HEK293 (cell line): ENCODE measurements around the gene GNB3.

Experiments
- CTCF ChIA-PET: fragments of 350-600 bp; formaldehyde crosslinking; extraction: SDS; loops from one replicate; lab custom pipeline; 2021; ENCODE audit warnings: antibody characterized with exemption; lab: Yijun Ruan, JAX
- POLR2A ChIA-PET: fragments of 300-600 bp; formaldehyde crosslinking; extraction: SDS; loops from one replicate; lab custom pipeline; 2020; ENCODE audit warnings: antibody characterized with exemption, inconsistent platforms; lab: Yijun Ruan, JAX
- H3K27ac ChIP-seq: fragments of 200-500 bp; sonication (Bioruptor generic); 2 replicates; pipeline ENCODE4 v1.5.1; 2014; ENCODE audit warnings: low read depth, low read length, control low read depth, inconsistent platforms; ENCODE audit errors: extremely low read depth
- H3K36me3 ChIP-seq, 2 experiments: fragments of 200-500 bp in 1 of 2; sonication (Bioruptor generic) in 1 of 2; 1 replicate in 1 of 2; 2 replicates in 1 of 2; pipeline ENCODE4 v1.5.1; 2014 to 2017; ENCODE audit warnings: inconsistent platforms in 2 of 2, low read length in 2 of 2; ENCODE audit not compliant: control insufficient read depth in 2 of 2, insufficient read depth in 1 of 2
- H3K4me1 ChIP-seq: fragments of 200-500 bp; sonication (Bioruptor generic); 2 replicates; pipeline ENCODE4 v1.5.1; 2014; ENCODE audit warnings: mild to moderate bottlenecking, low read length, inconsistent platforms; ENCODE audit not compliant: control insufficient read depth, insufficient read depth
- H3K4me3 ChIP-seq: 2 replicates; pipeline ENCODE4 v1.5.1; 2011; ENCODE audit warnings: low read depth, mild to moderate bottlenecking, control low read depth, low read length, moderate library complexity
- H3K9me3 ChIP-seq: fragments of 200-500 bp; sonication (Bioruptor generic); 2 replicates; pipeline ENCODE4 v1.5.1; 2014; ENCODE audit warnings: low read depth, low read length, inconsistent platforms; ENCODE audit not compliant: control insufficient read depth, insufficient read depth
- EGR2 ChIP-seq: fragments of 450-650 bp; formaldehyde crosslinking; IDR thresholded peaks from 2 replicates; pipeline ENCODE4 v1.5.1; 2016; ENCODE audit warnings: low read depth, missing biosample characterization, missing genetic modification characterization
- GLIS2 ChIP-seq: fragments of 450-650 bp; formaldehyde crosslinking; IDR thresholded peaks from 2 replicates; pipeline ENCODE4 v1.5.1; 2016; ENCODE audit warnings: missing biosample characterization, missing genetic modification characterization
- HOXD13 ChIP-seq: sonication (generic); formaldehyde crosslinking; IDR thresholded peaks from 2 replicates; pipeline ENCODE4 v1.8.0; 2022; ENCODE audit warnings: missing genetic modification reagents, borderline replicate concordance
- KLF10 ChIP-seq: fragments of 450-650 bp; IDR thresholded peaks from 2 replicates; pipeline ENCODE4 v1.5.1; 2018; ENCODE audit warnings: missing biosample characterization, mild to moderate bottlenecking, missing genetic modification characterization
- ZFP69B ChIP-seq: fragments of 450-650 bp; formaldehyde crosslinking; IDR thresholded peaks from 2 replicates; pipeline ENCODE4 v1.5.1; 2016; ENCODE audit warnings: missing biosample characterization, missing genetic modification characterization
- ZNF157 ChIP-seq: fragments of 450-650 bp; formaldehyde crosslinking; IDR thresholded peaks from 2 replicates; pipeline ENCODE4 v1.5.1; 2016; ENCODE audit warnings: missing biosample characterization, missing genetic modification characterization
- ZNF416 ChIP-seq: fragments of 450-650 bp; formaldehyde crosslinking; IDR thresholded peaks from 2 replicates; pipeline ENCODE4 v1.5.1; 2016; ENCODE audit warnings: missing biosample characterization, missing genetic modification characterization
- ZNF501 ChIP-seq: fragments of 450-650 bp; formaldehyde crosslinking; IDR thresholded peaks from 2 replicates; pipeline ENCODE4 v1.5.1; 2016; ENCODE audit warnings: missing biosample characterization, missing genetic modification characterization
- ZNF521 ChIP-seq: fragments of 450-650 bp; formaldehyde crosslinking; IDR thresholded peaks from 2 replicates; pipeline ENCODE4 v1.5.1; 2017; ENCODE audit warnings: missing biosample characterization, mild to moderate bottlenecking, missing genetic modification characterization
- ZNF549 ChIP-seq: fragments of 450-650 bp; IDR thresholded peaks from 2 replicates; pipeline ENCODE4 v1.5.1; 2018; ENCODE audit warnings: missing biosample characterization, missing genetic modification characterization, mild to moderate bottlenecking, inconsistent platforms, moderate library complexity
- ZNF596 ChIP-seq: fragments of 450-650 bp; IDR thresholded peaks from 2 replicates; pipeline ENCODE4 v1.5.0; 2018; ENCODE audit warnings: missing biosample characterization, mild to moderate bottlenecking, missing genetic modification characterization, moderate library complexity
- ZNF777 ChIP-seq: fragments of 450-650 bp; formaldehyde crosslinking; IDR thresholded peaks from 2 replicates; pipeline ENCODE4 v1.5.1; 2017; ENCODE audit warnings: missing biosample characterization, missing genetic modification characterization, borderline replicate concordance
- TF ChIP-seq, protein P1 (sequence below): fragments of 450-650 bp; formaldehyde crosslinking; IDR thresholded peaks from 2 replicates; pipeline ENCODE4 v1.5.1; 2017; ENCODE audit warnings: missing biosample characterization, missing genetic modification characterization
- TF ChIP-seq, protein P2 (sequence below): fragments of 450-650 bp; formaldehyde crosslinking; IDR thresholded peaks from 2 replicates; pipeline ENCODE4 v1.5.1; 2016; ENCODE audit warnings: missing biosample characterization, missing genetic modification characterization, borderline replicate concordance
- TF ChIP-seq, protein P3 (sequence below): fragments of 450-650 bp; formaldehyde crosslinking; IDR thresholded peaks from 2 replicates; pipeline ENCODE4 v1.5.1; 2016; ENCODE audit warnings: missing biosample characterization, missing genetic modification characterization
- TF ChIP-seq, protein P4 (sequence below): fragments of 450-650 bp; formaldehyde crosslinking; IDR thresholded peaks from 2 replicates; pipeline ENCODE4 v1.5.1; 2017; ENCODE audit warnings: missing biosample characterization, missing genetic modification characterization
- TF ChIP-seq, protein P5 (sequence below): fragments of 450-650 bp; formaldehyde crosslinking; IDR thresholded peaks from 2 replicates; pipeline ENCODE4 v1.5.1; 2017; ENCODE audit warnings: missing biosample characterization, mild to moderate bottlenecking, missing genetic modification characterization, moderate library complexity

The GNB3 gene

DNA sequence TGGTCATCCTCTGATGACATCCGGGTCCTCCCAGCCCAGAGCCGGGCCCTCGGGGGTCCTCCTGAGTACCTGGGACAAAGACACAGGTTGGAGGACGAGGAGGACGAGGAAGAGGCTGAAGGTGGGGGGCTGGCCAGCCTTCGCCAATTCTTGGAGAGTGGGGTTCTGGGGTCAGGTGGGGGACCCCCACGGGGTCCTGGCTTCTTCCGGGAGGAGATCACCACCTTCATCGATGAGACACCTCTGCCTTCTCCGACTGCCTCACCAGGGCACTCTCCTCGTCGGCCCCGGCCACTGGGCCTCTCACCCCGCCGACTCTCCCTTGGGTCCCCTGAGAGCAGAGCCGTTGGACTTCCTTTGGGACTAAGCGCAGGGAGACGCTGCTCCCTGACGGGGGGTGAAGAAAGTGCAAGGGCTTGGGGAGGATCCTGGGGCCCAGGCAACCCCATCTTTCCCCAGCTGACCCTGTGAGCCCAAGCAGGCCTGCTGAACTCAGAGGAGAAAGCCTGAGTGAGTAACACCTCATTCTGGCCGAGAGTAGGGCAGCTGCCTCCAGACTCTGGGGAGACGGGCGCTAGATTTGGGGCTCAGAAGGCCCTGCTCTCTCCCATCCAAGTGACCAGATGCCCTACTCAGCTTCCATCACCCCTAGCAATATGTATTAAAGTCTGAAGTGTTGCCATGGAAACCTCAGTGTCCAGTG is 13.8 kb upstream of the GNB3 start:
- H3K9me3 ChIP-seq = no peaks in the 10 kb centered on the region
- peaks cover 3 to 25% of the 10 kb centered on the region in 2 experiments; a peak in 1 of 3 replicates for H3K36me3 ChIP-seq
- no peak overlapping the region; the same call in 1 of the 2 replicates for H3K27ac ChIP-seq
- ChIA-PET POLR2A (interaction anchor here (0.5 to 6.0 kb wide), 7 partner anchors 19 to 138 kb away, joined by 3 to 55 read pairs (median 6); partner anchors contain the start of genes CDCA3, COPS7A, MLF2 and SPSB2), CTCF (interaction anchor here (0.7 to 8.1 kb wide), 14 partner anchors 16 to 459 kb away, joined by 3 to 116 read pairs (median 5); partner anchors contain the start of genes CDCA3, MLF2, TPI1 and USP5)
- H3K4me3 ChIP-seq = no peak overlapping the region
- TF ChIP-seq ZNF596 (tag by site-specific recombination) = no peak
- 0 out of 2 replicates have a peak, but pooled peaks have one; percentile 12 for TF ChIP-seq GLIS2 (tag by site-specific recombination)
- TF ChIP-seq, protein P1, sequence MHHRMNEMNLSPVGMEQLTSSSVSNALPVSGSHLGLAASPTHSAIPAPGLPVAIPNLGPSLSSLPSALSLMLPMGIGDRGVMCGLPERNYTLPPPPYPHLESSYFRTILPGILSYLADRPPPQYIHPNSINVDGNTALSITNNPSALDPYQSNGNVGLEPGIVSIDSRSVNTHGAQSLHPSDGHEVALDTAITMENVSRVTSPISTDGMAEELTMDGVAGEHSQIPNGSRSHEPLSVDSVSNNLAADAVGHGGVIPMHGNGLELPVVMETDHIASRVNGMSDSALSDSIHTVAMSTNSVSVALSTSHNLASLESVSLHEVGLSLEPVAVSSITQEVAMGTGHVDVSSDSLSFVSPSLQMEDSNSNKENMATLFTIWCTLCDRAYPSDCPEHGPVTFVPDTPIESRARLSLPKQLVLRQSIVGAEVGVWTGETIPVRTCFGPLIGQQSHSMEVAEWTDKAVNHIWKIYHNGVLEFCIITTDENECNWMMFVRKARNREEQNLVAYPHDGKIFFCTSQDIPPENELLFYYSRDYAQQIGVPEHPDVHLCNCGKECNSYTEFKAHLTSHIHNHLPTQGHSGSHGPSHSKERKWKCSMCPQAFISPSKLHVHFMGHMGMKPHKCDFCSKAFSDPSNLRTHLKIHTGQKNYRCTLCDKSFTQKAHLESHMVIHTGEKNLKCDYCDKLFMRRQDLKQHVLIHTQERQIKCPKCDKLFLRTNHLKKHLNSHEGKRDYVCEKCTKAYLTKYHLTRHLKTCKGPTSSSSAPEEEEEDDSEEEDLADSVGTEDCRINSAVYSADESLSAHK (tag by site-specific recombination) = no peak
- TF ChIP-seq, protein P2, sequence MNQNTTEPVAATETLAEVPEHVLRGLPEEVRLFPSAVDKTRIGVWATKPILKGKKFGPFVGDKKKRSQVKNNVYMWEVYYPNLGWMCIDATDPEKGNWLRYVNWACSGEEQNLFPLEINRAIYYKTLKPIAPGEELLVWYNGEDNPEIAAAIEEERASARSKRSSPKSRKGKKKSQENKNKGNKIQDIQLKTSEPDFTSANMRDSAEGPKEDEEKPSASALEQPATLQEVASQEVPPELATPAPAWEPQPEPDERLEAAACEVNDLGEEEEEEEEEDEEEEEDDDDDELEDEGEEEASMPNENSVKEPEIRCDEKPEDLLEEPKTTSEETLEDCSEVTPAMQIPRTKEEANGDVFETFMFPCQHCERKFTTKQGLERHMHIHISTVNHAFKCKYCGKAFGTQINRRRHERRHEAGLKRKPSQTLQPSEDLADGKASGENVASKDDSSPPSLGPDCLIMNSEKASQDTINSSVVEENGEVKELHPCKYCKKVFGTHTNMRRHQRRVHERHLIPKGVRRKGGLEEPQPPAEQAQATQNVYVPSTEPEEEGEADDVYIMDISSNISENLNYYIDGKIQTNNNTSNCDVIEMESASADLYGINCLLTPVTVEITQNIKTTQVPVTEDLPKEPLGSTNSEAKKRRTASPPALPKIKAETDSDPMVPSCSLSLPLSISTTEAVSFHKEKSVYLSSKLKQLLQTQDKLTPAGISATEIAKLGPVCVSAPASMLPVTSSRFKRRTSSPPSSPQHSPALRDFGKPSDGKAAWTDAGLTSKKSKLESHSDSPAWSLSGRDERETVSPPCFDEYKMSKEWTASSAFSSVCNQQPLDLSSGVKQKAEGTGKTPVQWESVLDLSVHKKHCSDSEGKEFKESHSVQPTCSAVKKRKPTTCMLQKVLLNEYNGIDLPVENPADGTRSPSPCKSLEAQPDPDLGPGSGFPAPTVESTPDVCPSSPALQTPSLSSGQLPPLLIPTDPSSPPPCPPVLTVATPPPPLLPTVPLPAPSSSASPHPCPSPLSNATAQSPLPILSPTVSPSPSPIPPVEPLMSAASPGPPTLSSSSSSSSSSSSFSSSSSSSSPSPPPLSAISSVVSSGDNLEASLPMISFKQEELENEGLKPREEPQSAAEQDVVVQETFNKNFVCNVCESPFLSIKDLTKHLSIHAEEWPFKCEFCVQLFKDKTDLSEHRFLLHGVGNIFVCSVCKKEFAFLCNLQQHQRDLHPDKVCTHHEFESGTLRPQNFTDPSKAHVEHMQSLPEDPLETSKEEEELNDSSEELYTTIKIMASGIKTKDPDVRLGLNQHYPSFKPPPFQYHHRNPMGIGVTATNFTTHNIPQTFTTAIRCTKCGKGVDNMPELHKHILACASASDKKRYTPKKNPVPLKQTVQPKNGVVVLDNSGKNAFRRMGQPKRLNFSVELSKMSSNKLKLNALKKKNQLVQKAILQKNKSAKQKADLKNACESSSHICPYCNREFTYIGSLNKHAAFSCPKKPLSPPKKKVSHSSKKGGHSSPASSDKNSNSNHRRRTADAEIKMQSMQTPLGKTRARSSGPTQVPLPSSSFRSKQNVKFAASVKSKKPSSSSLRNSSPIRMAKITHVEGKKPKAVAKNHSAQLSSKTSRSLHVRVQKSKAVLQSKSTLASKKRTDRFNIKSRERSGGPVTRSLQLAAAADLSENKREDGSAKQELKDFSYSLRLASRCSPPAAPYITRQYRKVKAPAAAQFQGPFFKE = 0 out of 2 replicates have a peak, but pooled peaks have one; percentile 67
- H3K4me1 ChIP-seq = no peaks in the 10 kb centered on the region

DNA sequence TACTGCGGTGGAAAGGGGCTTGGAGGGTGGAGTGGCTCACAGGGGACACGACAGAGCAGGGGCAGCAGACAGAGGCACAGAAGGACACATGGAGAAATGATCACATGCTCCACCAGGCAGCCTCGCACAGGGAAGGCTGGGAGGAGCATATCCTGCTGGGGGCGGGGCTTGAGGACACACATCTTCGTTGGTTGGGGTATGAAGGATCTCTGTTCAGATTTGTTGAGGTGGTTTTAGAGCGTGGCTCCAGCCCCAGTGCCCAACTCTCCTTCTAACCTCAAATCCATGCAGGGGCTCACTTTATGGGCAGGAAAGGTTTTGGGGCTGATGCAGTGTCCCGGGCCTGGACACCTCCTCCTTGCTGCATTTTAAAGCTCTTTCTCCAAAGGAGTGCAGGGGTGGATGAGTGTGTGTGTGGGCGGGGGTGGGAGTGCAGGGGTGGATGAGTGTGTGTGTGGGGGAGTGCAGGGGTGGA is 13.3 kb upstream of the GNB3 start:
- ChIA-PET CTCF (interaction anchor here (0.6 to 8.1 kb wide), 6 partner anchors 24 to 459 kb away, joined by 3 to 116 read pairs (median 3); partner anchors contain the start of genes MLF2, TPI1 and USP5), POLR2A (interaction anchor here (0.7 to 6.0 kb wide), 9 partner anchors 25 to 293 kb away, joined by 3 to 55 read pairs (median 4); partner anchors contain the start of genes CDCA3, COPS7A, GAPDH and MLF2)
- Histone ChIP-seq H3K4me1 (no peaks in the 10 kb centered on the region), H3K27ac (no peak overlapping the region; the same call in 1 of the 2 replicates), H3K4me3 (no peak overlapping the region), H3K36me3 (peaks cover 3 to 30% of the 10 kb centered on the region in 2 experiments), H3K9me3 (no peaks in the 10 kb centered on the region)
- no peak for TF ChIP-seq HOXD13 (CRISPR knock-in tag)
- TF ChIP-seq, protein P3, sequence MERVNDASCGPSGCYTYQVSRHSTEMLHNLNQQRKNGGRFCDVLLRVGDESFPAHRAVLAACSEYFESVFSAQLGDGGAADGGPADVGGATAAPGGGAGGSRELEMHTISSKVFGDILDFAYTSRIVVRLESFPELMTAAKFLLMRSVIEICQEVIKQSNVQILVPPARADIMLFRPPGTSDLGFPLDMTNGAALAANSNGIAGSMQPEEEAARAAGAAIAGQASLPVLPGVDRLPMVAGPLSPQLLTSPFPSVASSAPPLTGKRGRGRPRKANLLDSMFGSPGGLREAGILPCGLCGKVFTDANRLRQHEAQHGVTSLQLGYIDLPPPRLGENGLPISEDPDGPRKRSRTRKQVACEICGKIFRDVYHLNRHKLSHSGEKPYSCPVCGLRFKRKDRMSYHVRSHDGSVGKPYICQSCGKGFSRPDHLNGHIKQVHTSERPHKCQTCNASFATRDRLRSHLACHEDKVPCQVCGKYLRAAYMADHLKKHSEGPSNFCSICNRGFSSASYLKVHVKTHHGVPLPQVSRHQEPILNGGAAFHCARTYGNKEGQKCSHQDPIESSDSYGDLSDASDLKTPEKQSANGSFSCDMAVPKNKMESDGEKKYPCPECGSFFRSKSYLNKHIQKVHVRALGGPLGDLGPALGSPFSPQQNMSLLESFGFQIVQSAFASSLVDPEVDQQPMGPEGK = peak; percentile 17; the same call in 1 of the 2 replicates
- TF ChIP-seq ZNF521 = no peak
- TF ChIP-seq, protein P4, sequence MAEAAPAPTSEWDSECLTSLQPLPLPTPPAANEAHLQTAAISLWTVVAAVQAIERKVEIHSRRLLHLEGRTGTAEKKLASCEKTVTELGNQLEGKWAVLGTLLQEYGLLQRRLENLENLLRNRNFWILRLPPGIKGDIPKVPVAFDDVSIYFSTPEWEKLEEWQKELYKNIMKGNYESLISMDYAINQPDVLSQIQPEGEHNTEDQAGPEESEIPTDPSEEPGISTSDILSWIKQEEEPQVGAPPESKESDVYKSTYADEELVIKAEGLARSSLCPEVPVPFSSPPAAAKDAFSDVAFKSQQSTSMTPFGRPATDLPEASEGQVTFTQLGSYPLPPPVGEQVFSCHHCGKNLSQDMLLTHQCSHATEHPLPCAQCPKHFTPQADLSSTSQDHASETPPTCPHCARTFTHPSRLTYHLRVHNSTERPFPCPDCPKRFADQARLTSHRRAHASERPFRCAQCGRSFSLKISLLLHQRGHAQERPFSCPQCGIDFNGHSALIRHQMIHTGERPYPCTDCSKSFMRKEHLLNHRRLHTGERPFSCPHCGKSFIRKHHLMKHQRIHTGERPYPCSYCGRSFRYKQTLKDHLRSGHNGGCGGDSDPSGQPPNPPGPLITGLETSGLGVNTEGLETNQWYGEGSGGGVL (tag by site-specific recombination) = peak; percentile 28; the same call in 1 of the 2 replicates
- no peak for TF ChIP-seq ZNF549 (tag by site-specific recombination)
- TF ChIP-seq KLF10 = no peak
- no peak for TF ChIP-seq ZNF157 (tag by site-specific recombination)
- peak; percentile 48; the same call in 1 of the 2 replicates for TF ChIP-seq EGR2 (tag by site-specific recombination)
- no peak for TF ChIP-seq ZNF416 (tag by site-specific recombination)
- no peak for TF ChIP-seq ZNF596 (tag by site-specific recombination)
- TF ChIP-seq ZFP69B = no peak
- 0 out of 2 replicates have a peak, but pooled peaks have one; percentile 38 for TF ChIP-seq ZNF501 (tag by site-specific recombination)
- TF ChIP-seq, protein P5, sequence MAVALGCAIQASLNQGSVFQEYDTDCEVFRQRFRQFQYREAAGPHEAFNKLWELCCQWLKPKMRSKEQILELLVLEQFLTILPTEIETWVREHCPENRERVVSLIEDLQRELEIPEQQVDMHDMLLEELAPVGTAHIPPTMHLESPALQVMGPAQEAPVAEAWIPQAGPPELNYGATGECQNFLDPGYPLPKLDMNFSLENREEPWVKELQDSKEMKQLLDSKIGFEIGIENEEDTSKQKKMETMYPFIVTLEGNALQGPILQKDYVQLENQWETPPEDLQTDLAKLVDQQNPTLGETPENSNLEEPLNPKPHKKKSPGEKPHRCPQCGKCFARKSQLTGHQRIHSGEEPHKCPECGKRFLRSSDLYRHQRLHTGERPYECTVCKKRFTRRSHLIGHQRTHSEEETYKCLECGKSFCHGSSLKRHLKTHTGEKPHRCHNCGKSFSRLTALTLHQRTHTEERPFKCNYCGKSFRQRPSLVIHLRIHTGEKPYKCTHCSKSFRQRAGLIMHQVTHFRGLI = 0 out of 2 replicates have a peak, but pooled peaks have one; percentile 34
- TF ChIP-seq ZNF777 (tag by site-specific recombination) = no peak
